ENCODE measurements around the gene SYT1.

SYT1 gene

DNA sequence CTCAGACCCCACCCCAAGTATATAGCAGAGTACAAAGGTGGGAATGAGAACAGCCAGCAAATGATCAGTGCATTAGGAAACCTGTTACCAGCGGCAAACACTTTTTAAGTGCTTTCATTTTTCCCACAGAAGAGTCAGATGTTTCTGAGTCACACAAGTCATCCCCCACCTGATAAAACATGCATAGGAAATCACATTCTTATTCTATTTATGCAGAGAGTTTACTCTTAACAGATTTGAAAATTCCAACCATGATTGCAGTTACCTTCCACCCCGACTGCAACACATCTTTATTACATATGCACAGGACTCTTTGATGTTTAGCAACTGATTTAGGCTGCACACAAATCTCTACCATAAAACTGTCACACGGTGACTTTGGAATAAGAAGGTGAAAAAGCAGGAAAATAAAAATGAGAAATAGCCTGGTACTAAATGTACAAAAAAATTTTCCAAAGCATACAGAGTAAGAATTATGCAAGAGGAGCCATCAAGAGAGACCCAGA, 589.8 kb downstream of the SYT1 start:
- no peak for DNase-seq

DNA sequence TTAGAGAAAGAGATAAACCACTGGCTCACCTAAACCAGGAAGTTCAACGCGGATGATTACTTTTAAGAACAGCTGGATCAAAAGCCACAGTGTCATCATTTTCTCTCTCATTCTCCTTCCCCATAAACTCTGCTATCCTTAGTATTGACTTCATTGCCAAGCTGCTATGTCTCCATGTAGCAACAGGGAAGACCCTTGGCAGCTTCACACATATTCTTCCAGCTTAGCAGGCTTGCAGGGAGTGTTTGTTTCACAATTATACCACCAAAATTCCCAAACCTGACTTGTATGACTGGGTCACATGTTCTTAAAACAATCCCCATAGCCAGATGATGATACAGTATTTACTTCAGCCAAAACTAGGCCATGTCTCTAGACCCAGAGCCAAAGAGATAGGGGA, 590.7 kb downstream of the SYT1 start:
- DNase-seq = no peak

GRCh38 chr12:79482323-79482722, 617.7 kb downstream of the SYT1 start:
- no peak for DNase-seq

DNA sequence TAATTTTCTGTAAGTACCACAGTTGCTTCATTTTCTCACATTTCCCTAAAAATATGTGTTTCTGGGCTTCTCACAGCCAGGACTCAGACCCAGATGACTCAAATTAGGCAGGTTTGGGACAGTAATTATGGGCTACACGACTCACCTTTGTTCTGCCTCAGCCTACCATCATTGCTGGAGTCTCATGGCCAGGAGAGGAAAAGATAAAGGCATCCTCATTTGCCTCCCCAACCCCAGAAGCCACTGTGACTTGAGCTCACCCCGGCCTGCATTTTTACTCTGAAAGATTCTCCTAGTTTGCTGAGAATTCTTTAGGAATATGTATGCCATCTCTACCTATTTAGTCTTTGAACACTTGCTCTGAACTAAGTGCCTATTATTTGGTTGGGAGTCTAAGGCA, 618.3 kb downstream of the SYT1 start:
- DNase-seq = no peak

- no peak for DNase-seq
These were observed 621.6 kb downstream of the SYT1 start for GRCh38 chr12:79486154-79486553.

DNA sequence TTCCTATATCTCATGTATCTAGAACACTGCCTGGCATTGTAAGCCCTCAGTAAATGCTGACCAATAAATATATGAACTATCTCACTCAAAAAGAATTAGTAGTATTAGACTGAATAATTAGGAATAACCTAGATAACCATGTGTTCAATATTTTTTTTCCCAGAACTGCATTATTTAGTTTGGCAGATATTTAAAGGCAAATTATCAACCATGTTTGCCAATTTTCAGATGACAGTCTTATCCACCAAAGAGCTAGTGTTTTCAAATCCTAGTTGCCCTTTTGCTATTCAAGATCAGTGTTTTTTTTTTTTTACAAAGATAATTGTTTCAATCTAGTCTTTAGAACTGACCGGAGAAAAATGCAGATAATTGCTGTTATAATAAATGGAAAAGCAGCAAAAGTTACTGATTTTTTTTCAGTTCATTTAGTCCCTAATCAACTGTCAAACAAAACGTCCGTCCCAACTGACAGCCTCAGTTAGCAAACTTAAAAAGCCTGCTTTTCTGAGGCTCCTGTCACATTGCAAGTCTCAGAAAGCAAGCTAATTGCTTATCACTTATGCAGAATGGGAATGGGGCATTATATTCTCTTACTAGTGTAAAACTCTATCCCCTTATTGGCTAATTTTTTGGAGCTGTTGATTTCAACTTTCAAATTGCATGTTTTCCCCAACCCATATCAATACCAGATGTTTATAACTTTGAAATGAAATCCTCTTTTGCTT, 623.0 kb downstream of the SYT1 start:
- DNase-seq = no peak
